ENCODE measurements around the gene DLAT. TPM values are rescaled to one million over a fixed set of nuclear protein-coding genes. Genes with fewer than 3 reads are reported as not detected.

DLAT gene
- total RNA-seq, 1 donor from 2014 or later = 55.7 TPM

DNA sequence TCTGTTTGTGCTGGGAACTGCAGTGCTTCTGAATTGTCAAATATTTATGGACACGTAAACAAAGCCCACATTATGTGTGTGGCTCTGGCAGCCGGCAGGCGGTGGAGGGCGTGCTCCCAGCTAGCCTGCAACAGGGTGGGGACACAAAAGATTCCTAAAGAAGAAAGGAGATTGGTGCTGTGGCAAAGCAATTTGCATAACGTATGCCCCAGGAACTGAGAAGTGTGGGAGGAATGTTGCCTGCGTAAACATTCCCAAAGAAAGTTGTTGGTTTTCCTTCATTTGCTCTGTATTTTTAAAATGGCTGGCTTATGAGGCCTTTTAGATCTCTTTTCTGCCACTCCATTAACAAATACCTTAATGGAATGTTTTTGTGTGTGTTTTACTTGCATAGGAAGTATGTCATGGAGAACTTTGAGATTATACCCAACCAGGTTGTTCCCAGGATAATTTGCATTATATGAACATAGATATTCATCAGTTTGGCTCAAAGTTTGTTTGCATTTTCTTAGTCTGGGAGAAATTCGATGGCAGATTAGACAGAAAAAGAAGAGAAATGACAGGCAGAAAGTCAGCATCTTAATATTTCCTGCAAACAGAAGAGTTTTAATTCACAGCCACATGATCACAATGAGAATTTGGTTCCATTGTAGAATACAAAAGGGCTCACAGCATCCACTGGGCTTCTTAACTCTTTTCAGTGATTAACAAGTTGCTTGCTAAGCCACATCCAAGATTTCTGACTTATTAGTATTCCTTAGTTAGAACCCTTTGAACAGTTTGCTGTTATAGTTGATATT lies 41.8 kb upstream of the DLAT start:
- H3K27me3 ChIP-seq = no peaks in the 10 kb centered on the region
- H3K4me2 ChIP-seq = peak overlapping the region; percentile 79
- peak; percentile 91 for DNase-seq (ENCODE audit: low spot score)
- peaks cover 38% of the 10 kb centered on the region for H3K4me1 ChIP-seq
- TF ChIP-seq EZH2 (IDR thresholded peaks at IDR 0.05) (no peak), EZH2phosphoT487 (IDR thresholded peaks at IDR 0.05) (no peak)
- TF ChIP-seq, protein P1, sequence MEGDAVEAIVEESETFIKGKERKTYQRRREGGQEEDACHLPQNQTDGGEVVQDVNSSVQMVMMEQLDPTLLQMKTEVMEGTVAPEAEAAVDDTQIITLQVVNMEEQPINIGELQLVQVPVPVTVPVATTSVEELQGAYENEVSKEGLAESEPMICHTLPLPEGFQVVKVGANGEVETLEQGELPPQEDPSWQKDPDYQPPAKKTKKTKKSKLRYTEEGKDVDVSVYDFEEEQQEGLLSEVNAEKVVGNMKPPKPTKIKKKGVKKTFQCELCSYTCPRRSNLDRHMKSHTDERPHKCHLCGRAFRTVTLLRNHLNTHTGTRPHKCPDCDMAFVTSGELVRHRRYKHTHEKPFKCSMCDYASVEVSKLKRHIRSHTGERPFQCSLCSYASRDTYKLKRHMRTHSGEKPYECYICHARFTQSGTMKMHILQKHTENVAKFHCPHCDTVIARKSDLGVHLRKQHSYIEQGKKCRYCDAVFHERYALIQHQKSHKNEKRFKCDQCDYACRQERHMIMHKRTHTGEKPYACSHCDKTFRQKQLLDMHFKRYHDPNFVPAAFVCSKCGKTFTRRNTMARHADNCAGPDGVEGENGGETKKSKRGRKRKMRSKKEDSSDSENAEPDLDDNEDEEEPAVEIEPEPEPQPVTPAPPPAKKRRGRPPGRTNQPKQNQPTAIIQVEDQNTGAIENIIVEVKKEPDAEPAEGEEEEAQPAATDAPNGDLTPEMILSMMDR (IDR thresholded peaks at IDR 0.05) = peak; percentile 29
- no peaks in the 10 kb centered on the region for H3K79me2 ChIP-seq (ENCODE audit: low read depth)
- H3K36me3 ChIP-seq = no peaks in the 10 kb centered on the region
- peak overlapping the region; percentile 36 for H3K4me3 ChIP-seq
- Mint-ChIP-seq H3K9me3 (no peaks in the 10 kb centered on the region), H3K4me3 (peak overlapping the region; percentile 67), H3K27ac (peak overlapping the region; percentile 97), H3K36me3 (peaks cover 12% of the 10 kb centered on the region), H3K27me3 (ENCODE audit: insufficient read depth, low read depth) (no peaks in the 10 kb centered on the region), H3K4me1 (peaks cover 56% of the 10 kb centered on the region)
- H3K9me3 ChIP-seq (ENCODE audit: low read depth) = no peaks in the 10 kb centered on the region
- peaks cover 35% of the 10 kb centered on the region for H3F3A ChIP-seq (ENCODE audit: low read depth)
- H3K9ac ChIP-seq = no peak overlapping the region
- H4K20me1 ChIP-seq (ENCODE audit: low read depth) = no peaks in the 10 kb centered on the region
- peak overlapping the region; percentile 91 for H3K27ac ChIP-seq
- H2AFZ ChIP-seq (replicated peaks) = peak overlapping the region; percentile 40

DNA sequence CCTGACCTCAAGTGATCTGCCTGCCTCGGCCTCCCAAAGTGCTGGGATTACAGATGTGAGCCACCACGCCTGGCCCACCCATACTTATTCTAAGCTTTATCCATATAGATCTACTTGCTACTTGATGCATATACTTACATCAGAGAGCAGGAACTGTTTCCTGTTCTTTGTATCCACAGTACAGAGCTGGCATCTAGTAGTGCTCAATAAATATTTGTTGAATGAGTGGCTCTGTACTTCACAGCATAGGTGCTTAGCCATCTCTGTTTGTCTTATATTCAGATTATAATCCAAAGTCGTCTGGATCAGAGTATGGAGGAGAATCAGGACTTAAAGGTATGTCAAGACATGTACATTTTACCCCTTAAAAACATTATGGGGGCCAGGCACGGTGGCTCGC lies 38.6 kb upstream of the DLAT start:
- H4K20me1 ChIP-seq (ENCODE audit: low read depth) = no peaks in the 10 kb centered on the region
- H3K27me3 Mint-ChIP-seq (ENCODE audit: insufficient read depth, low read depth) = no peaks in the 10 kb centered on the region

DNA sequence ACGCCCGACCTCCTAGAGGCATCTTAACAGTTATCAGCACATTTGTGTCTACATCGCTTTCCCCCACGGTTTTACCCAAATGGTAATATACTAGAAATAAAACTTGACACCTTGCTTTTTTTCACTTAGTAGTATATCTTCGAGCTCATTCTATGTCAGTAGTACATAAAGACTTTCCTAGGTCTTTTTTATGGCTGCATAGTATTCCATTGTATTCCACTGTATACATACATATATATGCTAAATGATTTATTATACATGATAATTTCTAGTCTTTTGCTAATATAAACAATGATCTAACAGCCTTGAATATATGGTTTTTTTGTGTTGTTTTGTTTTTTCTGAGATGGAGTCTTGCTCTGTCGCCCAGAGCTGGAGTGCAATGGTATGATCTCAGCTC lies 34.8 kb upstream of the DLAT start:
- H3K4me3 Mint-ChIP-seq = no peak overlapping the region
- Histone ChIP-seq H3K27ac (no peak overlapping the region), H3K79me2 (ENCODE audit: low read depth) (no peaks in the 10 kb centered on the region), H3K9me3 (ENCODE audit: low read depth) (no peaks in the 10 kb centered on the region), H3K36me3 (no peaks in the 10 kb centered on the region), H3K4me1 (no peaks in the 10 kb centered on the region), H3K27me3 (no peaks in the 10 kb centered on the region), H2AFZ (replicated peaks) (no peak overlapping the region), H3K9ac (no peak overlapping the region), H4K20me1 (ENCODE audit: low read depth) (no peaks in the 10 kb centered on the region), H3K4me3 (no peak overlapping the region), H3F3A (ENCODE audit: low read depth) (peaks cover 2% of the 10 kb centered on the region), H3K4me2 (no peak overlapping the region)
- no peaks in the 10 kb centered on the region for H3K9me3 Mint-ChIP-seq
- no peaks in the 10 kb centered on the region for H3K4me1 Mint-ChIP-seq
- peaks cover 19% of the 10 kb centered on the region for H3K36me3 Mint-ChIP-seq
- TF ChIP-seq EZH2phosphoT487 (IDR thresholded peaks at IDR 0.05) (no peak), EZH2 (IDR thresholded peaks at IDR 0.05) (no peak)
- TF ChIP-seq, protein P1 (IDR thresholded peaks at IDR 0.05) = no peak
- H3K27me3 Mint-ChIP-seq (ENCODE audit: insufficient read depth, low read depth) = peaks cover 2% of the 10 kb centered on the region
- no peak overlapping the region for H3K27ac Mint-ChIP-seq
- DNase-seq (ENCODE audit: low spot score) = no peak

More for the DNA sequence above, 38.6 kb upstream of the DLAT start:
- TF ChIP-seq EZH2phosphoT487 (IDR thresholded peaks at IDR 0.05) = no peak
- TF ChIP-seq EZH2 (IDR thresholded peaks at IDR 0.05) = no peak
- TF ChIP-seq, protein P1 (IDR thresholded peaks at IDR 0.05) = no peak
- no peak overlapping the region for H2AFZ ChIP-seq (replicated peaks)
- no peak overlapping the region for H3K9ac ChIP-seq
- H3K9me3 Mint-ChIP-seq = no peaks in the 10 kb centered on the region
- no peak overlapping the region for H3K4me3 Mint-ChIP-seq
- no peaks in the 10 kb centered on the region for H3K36me3 ChIP-seq
- H3K27me3 ChIP-seq = no peaks in the 10 kb centered on the region
- no peaks in the 10 kb centered on the region for H3K79me2 ChIP-seq (ENCODE audit: low read depth)
- no peak overlapping the region for H3K4me2 ChIP-seq
- DNase-seq (ENCODE audit: low spot score) = no peak
- H3K4me1 ChIP-seq = peaks cover 28% of the 10 kb centered on the region
- H3K36me3 Mint-ChIP-seq = peaks cover 23% of the 10 kb centered on the region
- no peak overlapping the region for H3K27ac Mint-ChIP-seq
- H3K4me1 Mint-ChIP-seq = peaks cover 26% of the 10 kb centered on the region
- H3F3A ChIP-seq (ENCODE audit: low read depth) = peaks cover 26% of the 10 kb centered on the region
- no peaks in the 10 kb centered on the region for H3K9me3 ChIP-seq (ENCODE audit: low read depth)
- no peak overlapping the region for H3K4me3 ChIP-seq
- H3K27ac ChIP-seq = no peak overlapping the region
